Endothelial cell of hepatic sinusoid (primary cell): Measurements from ENCODE around the gene HAUS7.

Experiments used
- in situ Hi-C: cut with HindIII; loops from 2 replicates; pipeline ENCODE4 v1.10.0; 2017; ENCODE audit warnings: low sequenced_read_pairs

The HAUS7 gene

DNA sequence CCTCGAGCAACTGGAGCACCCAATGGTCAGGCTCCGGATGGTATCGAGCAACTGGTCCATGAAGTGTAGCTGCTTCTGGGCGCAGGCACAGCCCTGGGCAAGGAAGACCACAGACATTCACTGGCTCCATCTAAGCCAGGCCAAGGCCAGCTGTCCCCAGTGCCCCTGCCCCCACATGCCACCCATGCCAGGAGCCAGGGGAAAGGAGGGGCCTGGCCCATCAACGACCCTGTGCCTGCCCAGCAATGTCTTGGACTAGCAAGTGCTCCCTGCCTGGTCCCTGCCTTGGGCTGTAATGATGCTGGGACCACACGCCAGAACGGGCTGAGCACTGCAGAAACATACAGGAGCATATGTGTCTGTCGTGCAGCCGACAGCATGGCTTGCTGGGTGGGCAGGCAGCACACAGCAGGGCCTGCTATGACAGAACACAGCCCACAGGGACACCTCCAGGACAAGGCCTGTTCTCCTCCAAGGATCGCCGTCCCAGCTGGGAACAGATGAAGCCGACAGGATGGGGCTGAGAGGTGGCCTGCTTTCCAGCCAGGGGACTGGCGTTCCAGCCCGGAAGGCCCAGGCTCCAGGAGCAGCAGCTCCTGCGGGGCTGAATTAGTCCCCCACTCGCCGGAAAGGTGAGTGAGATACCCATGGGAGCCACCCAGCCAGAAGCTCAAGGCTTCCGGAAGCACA, 13.1 kb downstream of the HAUS7 start:
- in situ Hi-C loops, result no loop called here

DNA sequence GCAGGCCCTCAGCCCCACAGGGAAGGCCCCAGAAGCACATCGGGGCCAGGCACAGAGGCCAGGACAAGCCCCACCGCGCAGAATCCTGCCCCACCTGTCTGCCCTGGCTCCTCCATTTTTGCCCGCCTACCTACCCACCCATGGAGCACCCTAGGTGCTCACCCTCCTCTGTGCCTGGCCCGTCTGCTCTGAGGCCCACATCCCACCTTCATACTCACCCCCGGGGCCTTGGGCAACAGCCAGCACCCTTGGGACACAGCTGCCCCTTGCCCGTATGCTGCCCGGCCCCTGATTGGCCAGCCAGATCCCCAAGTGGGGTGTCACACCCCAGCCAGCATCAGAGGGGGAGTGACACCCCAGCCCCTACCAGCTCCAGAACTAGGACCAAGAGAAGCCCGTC, 13.7 kb downstream of the HAUS7 start:
- in situ Hi-C loops, result no loop called here

DNA sequence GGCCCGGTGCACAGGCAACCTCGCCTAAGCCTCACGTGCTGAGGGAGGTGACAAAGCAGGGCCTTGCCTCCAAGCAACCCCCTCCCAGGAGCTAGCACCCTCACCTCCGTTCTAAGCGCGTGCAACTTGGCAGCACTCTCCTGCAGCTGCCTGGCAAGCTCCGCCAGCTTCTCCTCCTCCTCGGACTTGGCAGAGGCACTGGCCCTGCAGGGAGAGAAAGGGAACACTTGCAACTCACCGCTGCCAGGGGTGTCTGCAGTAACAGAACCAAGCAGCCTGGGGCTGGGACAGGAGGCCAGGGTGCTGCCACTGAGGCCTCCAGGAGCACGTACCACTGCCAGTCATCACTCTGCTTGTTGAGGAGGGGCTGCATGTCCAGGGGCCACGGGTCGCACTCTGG, 14.2 kb downstream of the HAUS7 start:
- in situ Hi-C loops, result no loop called here

DNA sequence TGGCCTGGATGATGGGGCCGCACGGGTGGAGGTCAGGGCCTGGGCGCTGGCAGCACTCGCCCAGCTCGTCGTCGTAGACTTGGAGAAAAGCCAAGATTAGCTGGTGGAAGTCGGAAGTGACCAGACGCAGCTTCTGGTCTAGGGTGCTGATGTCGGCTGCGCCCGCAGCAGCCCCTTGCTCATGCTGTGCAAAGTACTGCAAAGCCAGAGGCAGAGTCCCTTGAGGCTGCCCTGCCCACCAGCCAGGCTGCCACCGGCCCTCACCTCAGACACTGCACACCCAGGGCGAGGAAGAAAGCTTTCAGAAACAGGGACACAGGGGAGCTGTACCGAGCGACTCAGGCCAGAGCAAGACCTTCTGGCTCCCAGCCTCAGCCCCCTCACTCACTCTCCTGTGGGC, 14.8 kb downstream of the HAUS7 start:
- in situ Hi-C loops, result no loop called here

DNA sequence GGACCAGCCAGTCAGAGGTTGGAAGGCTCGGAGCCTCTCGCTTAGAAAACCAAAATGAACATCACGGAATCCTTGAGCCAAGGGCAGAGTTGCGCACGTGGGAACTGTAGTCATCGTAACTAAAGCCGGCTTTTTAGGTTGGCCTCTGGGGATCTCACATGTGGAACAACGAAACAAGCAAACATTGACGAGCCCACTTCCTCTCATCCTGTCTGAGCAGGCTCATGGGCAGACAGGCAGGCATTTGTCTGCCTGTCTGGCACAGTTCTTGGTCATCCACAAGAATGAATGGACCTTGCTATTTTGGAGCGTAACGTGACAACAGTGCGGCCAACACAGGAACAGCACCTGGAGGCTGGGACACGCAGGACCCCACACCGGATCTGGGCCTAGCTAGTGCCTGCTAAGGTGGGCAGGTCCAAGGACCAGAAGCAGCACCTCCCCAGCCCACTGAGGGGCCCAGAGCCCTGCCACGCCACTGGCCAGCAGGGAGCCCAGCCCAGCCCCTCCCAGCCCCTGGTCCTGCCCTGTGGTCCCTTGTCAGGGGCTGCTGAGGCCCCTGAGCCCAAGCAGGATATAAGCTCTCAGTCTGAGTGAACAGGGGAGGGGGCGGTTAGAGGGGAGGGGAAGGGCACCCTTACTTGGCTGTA, 15.3 kb downstream of the HAUS7 start:
- in situ Hi-C loops, result no loop called here

DNA sequence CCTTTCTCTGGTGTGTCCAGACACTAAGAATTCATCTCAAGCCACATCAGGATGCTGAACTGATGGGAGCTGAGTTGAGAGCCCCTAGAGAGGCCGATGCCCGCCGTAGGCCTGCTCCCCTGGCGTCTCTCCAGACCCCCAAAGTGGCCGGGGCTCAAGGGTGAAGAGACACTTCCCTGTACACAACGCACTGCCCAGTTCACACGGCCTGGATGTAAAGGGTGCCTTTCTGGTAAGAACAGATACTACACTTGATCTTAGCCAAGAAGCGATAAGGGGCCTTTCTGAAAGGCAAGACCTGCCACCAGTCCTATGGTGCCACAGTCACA, 19.5 kb downstream of the HAUS7 start:
- in situ Hi-C loops, result no loop called here

DNA sequence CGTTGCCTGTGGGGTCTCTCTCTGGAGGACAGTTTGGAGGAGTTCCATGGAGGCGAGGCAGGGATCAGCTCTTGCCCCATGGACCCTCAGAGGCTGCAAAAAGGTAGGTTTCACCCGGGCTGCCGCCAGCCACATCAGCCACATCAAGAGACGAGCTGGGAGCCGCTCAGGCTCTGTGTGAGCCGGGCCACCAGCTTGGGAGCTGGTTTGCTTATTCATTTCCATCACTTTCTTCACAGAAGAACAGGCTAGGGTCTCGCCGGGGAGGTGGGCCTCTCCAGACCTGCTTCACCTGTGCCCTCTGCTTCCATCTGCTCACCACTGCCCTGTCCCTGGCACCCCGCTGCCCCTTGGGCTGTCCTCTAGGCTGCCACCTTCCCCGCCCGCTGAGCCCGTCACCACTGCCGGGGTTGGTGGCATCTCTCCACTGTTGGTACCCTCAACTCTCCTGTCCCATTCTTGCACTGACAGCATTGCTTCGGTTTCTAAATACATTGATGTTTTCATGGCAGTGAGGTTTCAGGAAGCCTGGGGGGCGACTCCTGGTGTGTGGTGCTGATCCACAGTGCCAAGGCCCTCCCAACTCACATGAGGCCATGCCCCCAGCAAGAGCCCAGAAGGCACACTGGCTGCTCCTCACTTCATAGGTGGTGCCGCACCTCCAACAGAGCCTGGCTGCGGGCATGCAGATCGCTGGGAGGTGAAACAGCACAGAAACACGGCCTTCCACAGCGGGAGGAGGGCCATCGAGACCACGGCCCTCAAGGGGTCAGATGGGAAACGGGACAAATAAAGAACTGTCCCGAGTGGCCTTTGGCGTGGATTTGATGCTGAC, 20.0 kb downstream of the HAUS7 start:
- in situ Hi-C loops, result no loop called here

DNA sequence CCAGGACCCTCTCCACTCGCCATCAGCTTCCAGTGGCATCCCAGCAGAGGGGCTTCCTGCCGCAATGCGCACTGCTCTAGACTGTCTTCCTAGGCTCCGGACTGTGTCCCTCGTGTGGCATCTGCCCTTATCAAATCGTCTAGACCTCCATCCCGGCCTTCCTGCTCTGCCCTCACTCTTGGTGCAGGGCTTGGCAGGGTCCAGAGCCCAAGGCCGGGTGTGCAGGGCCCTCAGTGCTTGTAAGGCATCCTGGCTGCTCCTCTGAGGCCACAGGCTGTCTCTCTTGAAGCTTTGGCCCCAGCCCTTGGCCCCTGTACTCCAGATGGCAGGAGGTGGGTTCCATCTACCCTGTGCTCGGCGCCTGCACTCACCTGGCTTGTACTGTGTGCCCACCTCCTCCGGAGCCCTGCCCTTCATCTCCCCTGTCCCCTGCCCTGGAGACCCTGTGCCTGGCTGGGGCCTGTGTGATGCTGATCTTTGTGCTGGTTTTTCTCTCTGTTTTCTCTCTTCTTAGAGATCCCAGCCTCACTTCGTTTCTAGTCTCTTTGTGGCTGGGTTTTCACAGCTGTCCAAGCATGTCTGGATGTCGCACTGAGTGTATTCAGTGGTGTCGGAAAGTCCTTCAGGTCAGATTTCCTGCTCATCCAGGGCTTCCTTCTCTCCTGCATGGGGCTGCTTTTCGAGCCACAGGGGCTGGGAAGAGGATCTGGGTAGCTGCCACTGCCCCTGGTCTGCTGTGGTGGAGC, 20.8 kb downstream of the HAUS7 start:
- in situ Hi-C loops, result no loop called here

DNA sequence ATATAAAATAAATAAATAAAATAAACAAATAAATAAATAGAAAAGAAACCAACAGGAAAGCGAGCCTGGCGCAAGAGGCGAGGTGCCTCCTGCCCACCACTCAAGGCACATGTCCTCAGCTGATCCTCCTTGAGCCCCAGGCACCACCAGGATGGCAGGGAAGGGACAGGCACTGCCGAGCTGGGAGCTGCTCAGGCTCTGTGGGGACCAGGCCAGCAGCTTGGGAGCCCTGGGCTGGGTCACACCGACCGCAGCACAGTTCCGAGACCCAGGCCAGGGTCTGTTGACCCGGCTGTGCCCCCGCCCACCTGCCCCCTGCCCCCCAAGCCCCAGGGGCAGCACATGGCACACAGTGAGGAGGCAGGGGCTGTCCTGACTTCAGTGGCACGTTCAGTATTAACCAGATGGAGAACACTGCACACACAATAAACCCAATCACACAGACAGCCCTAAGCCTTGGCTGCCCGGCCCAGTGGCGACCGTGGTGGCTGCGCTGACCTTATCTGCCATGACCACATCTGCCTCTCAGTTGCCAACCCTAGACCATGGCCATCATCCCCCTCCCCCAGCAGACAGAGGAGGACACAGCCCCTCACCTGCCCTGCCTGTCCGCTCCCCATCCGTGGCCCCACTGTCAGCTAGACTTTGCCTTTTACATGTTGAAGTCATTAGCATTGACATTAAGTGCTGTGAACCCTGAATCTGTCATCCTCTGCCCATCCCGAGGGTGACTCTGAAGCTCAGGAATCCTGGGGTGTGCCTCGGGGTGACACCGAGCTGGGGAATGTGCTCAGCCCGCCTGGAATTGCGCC, 21.6 kb downstream of the HAUS7 start:
- in situ Hi-C loops, result no loop called here

DNA sequence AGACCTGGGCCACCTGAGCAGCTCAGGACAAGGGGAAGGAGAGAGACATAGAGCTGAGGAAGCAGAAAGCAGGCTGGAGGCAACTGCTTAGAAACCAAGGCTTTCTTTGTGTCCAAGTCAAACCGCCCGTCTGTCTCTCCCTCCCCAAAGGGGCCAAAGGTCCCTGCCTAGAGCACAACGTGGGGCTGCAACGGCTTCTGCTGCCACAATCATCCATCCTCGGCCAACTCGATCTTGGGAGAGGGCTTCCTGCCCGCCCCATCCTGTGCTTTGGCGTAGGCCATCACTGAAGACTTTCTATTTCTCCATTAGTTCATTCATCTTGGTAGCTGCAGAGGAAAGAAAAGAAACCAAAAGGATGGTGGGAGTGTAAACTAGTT, 22.8 kb downstream of the HAUS7 start:
- in situ Hi-C loops, result no loop called here

DNA sequence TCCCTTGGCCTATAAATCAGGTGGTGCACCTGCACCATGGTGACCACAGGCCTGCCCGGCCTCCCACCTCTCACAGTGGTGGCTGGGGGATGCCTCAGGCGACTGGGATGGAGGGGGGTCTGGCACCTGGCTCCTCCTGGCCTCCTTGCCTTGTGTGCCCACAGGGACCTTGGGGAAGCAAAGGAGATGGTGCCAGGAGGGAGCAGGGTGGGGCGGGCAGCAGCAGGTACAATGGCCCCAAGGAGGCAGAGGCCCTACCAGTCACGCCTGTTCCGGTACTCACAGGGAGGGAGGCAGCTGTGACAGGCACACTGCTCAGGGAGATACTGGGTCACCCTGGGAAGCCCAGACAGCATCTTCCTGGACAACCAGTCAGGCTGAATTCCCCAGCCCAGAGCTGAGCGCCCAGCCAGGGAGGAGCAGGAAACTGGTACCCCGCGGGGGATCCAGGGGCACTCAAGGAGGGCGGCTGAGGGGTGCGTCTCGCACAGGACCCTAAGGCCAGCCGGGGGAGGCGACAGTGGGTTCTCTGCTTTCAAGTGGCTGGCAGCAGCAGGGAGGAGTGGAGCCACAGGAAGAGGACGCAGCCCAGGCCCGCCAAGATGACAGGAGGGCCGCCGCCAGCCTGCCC, 23.3 kb downstream of the HAUS7 start:
- in situ Hi-C loops, result no loop called here

DNA sequence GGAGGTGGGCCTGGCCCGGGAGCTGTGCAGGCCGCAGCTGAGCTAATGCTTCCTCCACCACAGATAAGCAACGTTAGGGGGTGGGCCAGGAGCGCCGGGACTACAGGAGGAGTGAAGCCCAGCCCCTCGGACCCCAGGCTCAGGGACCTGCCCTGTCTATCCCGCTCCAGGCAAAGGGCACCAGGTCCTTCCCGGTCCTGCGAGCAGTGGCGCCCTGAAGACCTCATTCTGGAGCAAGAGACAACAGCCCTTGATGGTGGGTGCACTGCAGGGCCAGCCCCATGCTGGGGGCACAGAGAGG, 23.8 kb downstream of the HAUS7 start:
- in situ Hi-C loops, result no loop called here

DNA sequence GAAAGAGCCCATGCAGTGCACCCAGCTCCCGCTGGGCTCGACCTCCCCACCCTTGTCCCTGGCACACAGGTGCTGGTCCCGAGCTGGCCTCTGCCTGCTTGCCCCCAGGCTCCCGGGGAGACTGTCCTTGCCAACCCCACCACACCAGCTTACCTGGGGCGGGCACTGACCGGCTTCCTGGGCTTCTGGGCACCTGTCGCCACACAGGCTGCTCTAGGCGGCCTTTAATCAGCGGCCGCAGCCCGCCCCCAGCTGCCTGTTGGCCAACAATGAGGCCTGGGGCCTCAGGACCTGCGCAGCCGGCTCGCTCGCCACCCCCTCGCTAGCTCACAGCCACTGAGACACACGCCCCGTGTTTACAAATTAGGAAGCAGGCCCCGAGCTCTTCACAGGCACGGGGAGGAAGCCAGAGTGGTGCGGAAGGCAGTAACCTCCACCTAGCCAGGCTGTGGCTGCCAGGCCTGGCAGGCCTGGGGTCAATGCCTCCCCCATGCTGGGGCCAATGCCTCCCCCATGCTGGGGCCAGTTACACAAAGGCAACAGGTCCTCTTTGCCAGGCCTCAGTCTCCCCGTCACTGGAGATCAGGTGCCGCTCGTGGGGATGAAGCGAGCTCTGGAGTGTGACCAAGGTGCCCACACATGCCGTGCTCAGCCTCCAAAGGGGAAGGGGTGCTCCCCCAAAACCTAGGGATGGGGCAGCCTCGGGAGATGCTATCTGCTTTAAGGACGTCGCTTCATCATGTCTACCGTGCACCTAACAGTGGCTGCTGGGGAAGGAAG, 24.3 kb downstream of the HAUS7 start, which contains the start of gene TREX2:
Gene TREX2 (minus strand): TSS at position 201 of the 780 bp plus-strand sequence. CDS start 626 bp downstream, outside the sequence.
- in situ Hi-C loops, result no loop called here

DNA sequence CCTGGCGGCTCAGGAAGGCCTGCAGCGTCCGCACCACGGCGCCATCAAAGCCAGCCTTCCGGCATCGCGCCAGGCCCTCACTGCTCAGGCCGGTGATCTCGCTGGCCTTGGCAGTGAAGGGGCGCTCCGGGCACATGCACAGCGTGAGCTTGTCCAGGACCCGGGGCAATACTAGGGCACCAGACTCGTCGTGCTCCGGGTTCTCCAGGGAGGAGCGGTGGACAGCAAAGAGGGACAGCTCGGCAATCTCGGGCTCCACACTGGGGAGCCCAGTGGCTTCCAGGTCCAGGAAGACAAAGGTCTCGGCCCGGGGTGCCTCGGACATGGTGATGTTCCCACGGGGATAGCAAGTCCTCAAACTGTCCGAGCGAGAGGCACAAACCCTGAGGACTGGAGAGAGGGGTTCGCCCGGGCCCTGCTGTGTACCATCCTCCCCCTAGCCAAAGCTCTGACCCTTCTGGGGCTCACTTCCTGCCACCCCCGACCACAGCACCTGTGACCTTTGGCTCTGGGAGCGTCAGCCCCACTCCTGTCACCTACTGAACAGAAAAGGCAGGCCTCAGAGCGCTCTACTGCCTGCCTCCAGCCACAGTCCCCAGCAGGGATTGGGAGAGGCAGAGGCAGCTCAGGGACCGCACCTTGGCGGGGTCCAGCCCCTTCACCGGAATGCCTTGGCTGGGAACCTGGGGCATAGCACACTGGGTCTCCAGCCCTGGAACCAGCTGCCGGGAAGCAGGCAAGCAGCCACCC, 25.1 kb downstream of the HAUS7 start:
- in situ Hi-C loops, result no loop called here

DNA sequence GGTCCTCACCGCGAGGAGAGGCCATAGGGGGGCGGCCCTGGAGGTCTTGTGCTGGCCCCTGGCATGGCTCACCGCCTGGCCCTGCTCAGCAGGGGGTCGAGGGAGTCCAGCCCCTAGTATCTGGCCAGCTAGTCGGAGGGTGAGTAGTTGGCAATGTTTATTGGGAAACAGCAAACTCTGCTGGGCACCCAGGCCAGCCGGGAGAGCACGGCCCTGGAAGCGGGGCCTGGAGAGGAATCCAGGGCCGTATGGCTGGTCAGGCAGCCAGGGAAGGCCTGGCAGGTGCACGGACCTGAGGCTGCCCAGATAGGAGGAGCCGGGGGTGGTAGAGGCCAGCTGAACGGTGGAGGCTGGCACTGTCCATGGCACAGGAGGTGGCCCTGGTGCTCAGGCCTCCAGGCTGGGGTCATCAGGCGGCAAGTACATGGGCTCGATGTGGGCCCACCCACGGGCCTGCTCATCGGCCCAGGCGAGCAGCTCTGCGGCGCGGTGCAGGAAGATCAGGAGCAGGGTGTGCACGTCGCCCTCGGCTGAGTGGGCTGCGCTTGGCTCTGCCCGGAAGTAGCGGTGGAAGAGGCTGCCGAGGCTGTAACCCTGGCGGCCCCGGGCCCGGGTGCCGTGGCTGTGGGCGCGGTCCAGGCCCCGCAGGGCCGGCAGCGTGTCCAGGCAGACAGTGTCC, 25.9 kb downstream of the HAUS7 start:
- in situ Hi-C loops, result no loop called here

DNA sequence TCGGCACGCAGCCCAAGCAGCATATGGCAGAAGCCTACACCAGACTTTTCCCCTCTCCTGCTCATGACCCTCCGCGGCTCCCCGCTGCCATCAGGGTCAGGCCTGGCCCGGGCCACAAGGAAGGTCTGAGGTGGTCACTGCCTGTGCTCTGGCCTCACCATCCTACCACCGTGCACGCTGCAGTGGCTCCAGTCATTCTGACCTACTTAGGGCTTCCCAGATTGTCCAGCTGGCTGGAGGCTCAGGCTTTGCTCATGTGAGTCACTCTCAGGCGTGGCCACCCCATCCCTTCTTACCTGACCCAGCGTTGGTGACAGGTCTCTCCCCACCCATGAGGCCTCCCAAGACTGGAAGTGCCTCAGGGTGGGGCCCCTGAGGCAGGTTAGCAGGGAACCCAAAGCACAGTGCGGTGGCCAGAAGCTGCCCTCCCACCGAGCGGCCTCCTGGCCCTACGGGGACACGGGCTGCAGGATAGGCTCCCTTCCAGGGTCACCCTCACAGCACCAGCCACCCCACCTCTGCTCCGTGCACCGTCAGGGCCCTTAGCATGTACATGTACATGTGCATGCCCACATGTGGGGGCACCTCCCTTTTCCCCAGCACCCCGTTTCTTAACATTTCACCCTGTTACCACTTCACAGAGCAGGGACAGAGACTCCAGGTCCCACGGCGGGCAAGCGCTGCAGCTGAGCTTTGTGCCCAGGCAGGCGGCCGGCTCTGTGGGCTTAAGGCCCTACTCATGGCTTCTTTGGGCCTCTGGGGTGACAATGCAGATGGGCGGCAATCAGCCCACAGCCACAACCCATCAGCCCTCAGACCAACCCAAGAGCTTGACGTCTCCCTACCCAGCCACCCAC, 26.7 kb downstream of the HAUS7 start:
- in situ Hi-C loops, result no loop called here

DNA sequence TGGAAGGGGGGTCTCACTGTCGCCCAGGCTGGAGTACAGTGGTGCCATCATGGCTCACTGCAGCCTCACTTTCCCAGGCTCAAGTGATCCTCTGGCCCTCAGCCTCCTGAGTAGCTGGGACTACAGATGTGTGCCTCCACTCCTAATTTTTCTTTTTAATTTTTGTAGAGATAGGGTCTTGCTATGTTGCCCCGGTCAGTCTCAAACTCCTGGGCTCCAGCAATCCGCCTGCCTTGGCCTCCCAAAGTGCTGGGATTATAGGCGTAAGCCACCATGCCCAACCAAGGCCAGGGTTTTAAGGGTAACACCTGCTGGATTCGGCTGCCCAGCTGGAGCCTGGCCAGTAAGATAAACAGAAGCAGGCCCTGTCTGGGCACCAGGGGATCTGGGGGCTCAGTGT, 27.9 kb downstream of the HAUS7 start:
- in situ Hi-C loops, result no loop called here
